AG04449 (cell line): ENCODE measurements around the gene FAU.

ENCODE experiments used
- CTCF ChIA-PET: fragments of 350-600 bp; formaldehyde crosslinking; extraction: SDS; loops from one replicate; lab custom pipeline; 2021; ENCODE audit warnings: antibody characterized with exemption; lab: Yijun Ruan, JAX
- POLR2A ChIA-PET: fragments of 400-600, 350-600 bp; formaldehyde crosslinking; extraction: SDS; loops from one replicate; lab custom pipeline; 2020; ENCODE audit warnings: antibody characterized with exemption, inconsistent platforms; lab: Yijun Ruan, JAX
- DNase-seq: peaks from one replicate; pipeline ENCODE4 v3.0.0-alpha.2; 2010; ENCODE audit warnings: low read depth, low spot score
- H3K4me3 ChIP-seq: 2 replicates; pipeline ENCODE4 v1.5.1; 2011; ENCODE audit warnings: low read depth, mild to moderate bottlenecking, control low read depth, low read length
- CTCF ChIP-seq: IDR thresholded peaks from one replicate; pipeline ENCODE4 v1.5.1; 2011; ENCODE audit warnings: mild to moderate bottlenecking, moderate library complexity, low read length, control low read depth, inconsistent platforms; ENCODE audit not compliant: insufficient read depth; ENCODE audit errors: missing control alignments

Gene FAU

GRCh38 chr11:65165410-65166317, 43.7 kb upstream of the FAU start:
- no peak for DNase-seq
- TF ChIP-seq CTCF = no peak
- ChIA-PET POLR2A (no interaction called here), CTCF (interaction anchor here (0.9 to 1.3 kb wide), 3 partner anchors 9 to 16 kb away, joined by 3 to 4 read pairs (median 3); partner anchors contain the start of gene CAPN1)
- no peak overlapping the region for H3K4me3 ChIP-seq

DNA sequence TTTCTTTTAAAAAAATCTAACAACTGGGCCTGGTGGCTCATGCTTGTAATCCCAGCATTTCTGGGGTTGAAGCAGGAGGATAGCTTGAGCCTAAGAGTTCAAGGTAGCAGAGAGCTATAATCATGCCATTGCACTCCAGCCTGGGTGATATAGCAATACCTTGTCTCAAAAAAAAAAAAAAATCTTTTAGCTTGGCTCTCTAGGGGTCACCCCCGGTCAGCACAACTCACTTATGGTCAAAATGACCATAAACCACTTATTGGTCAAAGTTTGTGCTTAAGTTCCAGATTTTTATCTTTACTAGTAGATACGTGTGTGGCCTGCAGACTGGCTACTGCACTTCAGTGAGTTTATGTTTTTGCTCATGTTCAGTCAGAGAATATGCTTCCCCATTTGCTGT, 41.8 kb upstream of the FAU start:
- POLR2A ChIA-PET = no interaction called here
- TF ChIP-seq CTCF = no peak
- CTCF ChIA-PET = interaction anchor here (1.3 kb wide), 1 partner anchor 40 kb away, joined by 4 read pairs; no protein-coding TSS in a partner anchor
- H3K4me3 ChIP-seq = no peak overlapping the region
- no peak for DNase-seq

DNA sequence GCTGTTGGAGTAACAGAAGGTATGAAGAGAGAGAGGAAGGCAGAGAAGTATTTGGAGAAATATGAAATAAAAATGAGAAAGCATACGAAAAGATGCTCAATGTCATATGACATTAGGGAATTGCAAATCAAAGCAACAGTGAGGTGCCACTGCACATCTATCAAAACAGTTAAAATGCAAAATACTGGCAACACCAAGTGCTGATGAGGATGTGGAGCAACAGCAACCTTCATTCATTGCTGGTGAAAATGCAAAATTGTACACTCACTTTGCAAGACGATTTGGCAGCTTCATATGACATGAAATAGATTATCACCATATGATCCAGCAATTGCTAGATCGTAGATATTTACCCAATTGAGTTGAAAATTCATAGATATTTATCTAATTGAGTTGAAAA, 38.7 kb upstream of the FAU start:
- ChIA-PET POLR2A (no interaction called here), CTCF (interaction anchor here (1.1 kb wide), 1 partner anchor 45 kb away, joined by 3 read pairs; no protein-coding TSS in a partner anchor)
- TF ChIP-seq CTCF = no peak
- DNase-seq = no peak
- no peak overlapping the region for H3K4me3 ChIP-seq

DNA sequence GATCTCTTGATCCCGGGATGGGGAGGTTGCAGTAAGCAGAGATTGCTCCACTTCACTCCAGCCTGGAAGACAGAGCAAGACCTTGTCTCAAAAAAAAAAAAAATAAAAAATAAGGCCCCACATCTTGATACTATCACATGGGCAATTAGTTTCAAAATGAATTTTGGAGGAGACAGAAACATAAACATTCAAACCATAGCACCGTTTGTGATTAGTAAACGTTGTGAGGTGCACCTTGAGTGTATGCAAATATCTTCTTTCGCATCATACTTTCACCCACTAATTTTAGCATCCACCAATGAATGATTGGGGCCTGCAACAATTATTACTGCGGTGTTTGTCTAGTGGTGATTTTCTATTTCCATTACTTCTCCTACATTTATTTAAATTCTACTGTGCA, 37.1 kb upstream of the FAU start:
- TF ChIP-seq CTCF = no peak
- ChIA-PET POLR2A (no interaction called here), CTCF (no interaction called here)
- DNase-seq = no peak
- H3K4me3 ChIP-seq = no peak overlapping the region

GRCh38 chr11:65157336-65157735, 35.4 kb upstream of the FAU start:
- no peak overlapping the region for H3K4me3 ChIP-seq
- POLR2A ChIA-PET = no interaction called here
- DNase-seq = no peak
- CTCF ChIA-PET = interaction anchor here (0.9 to 1.3 kb wide), 2 partner anchors 9 to 158 kb away, joined by 3 read pairs; no protein-coding TSS in a partner anchor
- TF ChIP-seq CTCF = no peak

- CTCF ChIA-PET = interaction anchor here (0.9 to 1.3 kb wide), 2 partner anchors 9 to 158 kb away, joined by 3 read pairs; no protein-coding TSS in a partner anchor
- POLR2A ChIA-PET = no interaction called here
- H3K4me3 ChIP-seq = no peak overlapping the region
- no peak for DNase-seq
- TF ChIP-seq CTCF = no peak
These were observed 35.0 kb upstream of the FAU start for GRCh38 chr11:65156926-65157325.
